ENCODE data around the gene RNF39.
"Not testable (repeated sequence)": the region's sequence is repeated elsewhere in the genome, so short reads cannot be mapped to it uniquely, and the experiment has no call there.

DNA sequence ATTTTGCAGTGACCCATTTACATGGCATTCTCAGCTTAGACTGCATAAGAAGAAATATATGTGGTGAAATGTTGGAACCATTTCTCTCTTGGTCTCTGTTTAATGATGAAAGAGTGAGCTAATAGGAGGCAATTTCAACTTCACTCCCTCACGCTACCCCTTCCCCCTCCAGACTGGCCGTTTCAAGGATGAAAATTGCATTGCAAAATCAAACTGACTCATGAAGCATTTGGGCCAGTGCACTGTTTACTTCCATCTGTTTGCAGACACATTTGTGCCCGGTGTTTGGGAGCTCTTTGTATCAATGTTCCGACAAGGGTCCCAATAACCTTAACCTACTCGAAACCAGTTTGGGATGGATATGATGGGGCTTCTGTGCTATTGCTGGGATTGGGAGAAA, 42.1 kb downstream of the RNF39 start:
- TF ChIP-seq, protein P1, sequence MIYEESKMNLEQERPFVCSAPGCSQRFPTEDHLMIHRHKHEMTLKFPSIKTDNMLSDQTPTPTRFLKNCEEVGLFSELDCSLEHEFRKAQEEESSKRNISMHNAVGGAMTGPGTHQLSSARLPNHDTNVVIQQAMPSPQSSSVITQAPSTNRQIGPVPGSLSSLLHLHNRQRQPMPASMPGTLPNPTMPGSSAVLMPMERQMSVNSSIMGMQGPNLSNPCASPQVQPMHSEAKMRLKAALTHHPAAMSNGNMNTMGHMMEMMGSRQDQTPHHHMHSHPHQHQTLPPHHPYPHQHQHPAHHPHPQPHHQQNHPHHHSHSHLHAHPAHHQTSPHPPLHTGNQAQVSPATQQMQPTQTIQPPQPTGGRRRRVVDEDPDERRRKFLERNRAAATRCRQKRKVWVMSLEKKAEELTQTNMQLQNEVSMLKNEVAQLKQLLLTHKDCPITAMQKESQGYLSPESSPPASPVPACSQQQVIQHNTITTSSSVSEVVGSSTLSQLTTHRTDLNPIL (CRISPR knock-in tag; IDR thresholded peaks at IDR 0.05; ENCODE audit: low read depth) = not testable (repeated sequence)
- TF ChIP-seq, protein P2, sequence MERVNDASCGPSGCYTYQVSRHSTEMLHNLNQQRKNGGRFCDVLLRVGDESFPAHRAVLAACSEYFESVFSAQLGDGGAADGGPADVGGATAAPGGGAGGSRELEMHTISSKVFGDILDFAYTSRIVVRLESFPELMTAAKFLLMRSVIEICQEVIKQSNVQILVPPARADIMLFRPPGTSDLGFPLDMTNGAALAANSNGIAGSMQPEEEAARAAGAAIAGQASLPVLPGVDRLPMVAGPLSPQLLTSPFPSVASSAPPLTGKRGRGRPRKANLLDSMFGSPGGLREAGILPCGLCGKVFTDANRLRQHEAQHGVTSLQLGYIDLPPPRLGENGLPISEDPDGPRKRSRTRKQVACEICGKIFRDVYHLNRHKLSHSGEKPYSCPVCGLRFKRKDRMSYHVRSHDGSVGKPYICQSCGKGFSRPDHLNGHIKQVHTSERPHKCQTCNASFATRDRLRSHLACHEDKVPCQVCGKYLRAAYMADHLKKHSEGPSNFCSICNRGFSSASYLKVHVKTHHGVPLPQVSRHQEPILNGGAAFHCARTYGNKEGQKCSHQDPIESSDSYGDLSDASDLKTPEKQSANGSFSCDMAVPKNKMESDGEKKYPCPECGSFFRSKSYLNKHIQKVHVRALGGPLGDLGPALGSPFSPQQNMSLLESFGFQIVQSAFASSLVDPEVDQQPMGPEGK (CRISPR knock-in tag; IDR thresholded peaks at IDR 0.05; ENCODE audit: borderline replicate concordance) = not testable (repeated sequence)
- TF ChIP-seq TCF4 (CRISPR knock-in tag; IDR thresholded peaks at IDR 0.05; ENCODE audit: borderline replicate concordance); ESRRG (CRISPR knock-in tag; IDR thresholded peaks at IDR 0.05); ZC3H10 (CRISPR knock-in tag; IDR thresholded peaks at IDR 0.05); ZFP3 (CRISPR knock-in tag; IDR thresholded peaks at IDR 0.05); ZNF565 (CRISPR knock-in tag; conservative IDR thresholded peaks at IDR 0.05; ENCODE audit: low read depth); BACH2 (CRISPR knock-in tag; IDR thresholded peaks at IDR 0.05; ENCODE audit: borderline replicate concordance); OSR1 (CRISPR knock-in tag; IDR thresholded peaks at IDR 0.05): not testable (repeated sequence)
